Loucy (cell line): ENCODE results near the gene TBR1.

ENCODE experiments used
- H2AFZ ChIP-seq: fragments of 200-600 bp; sonication (generic); 2 replicates; pipeline ENCODE4 v1.6.0; 2016; ENCODE audit warnings: antibody characterized with exemption, mild to moderate bottlenecking, low read length, moderate library complexity
- H3F3A ChIP-seq: fragments of 200-600 bp; 2 replicates; pipeline ENCODE4 v1.6.0; 2016; ENCODE audit warnings: antibody characterized with exemption, low read depth, mild to moderate bottlenecking
- H3K27me3 ChIP-seq: fragments of 200-600 bp; sonication (generic); 2 replicates; pipeline ENCODE4 v1.6.1; 2014; ENCODE audit warnings: low read length, mild to moderate bottlenecking; ENCODE audit not compliant: insufficient read depth, poor library complexity, severe bottlenecking
- H3K36me3 ChIP-seq: fragments of 200-600 bp; sonication (generic); 2 replicates; pipeline ENCODE4 v1.6.1; 2016; ENCODE audit warnings: low read length; ENCODE audit not compliant: insufficient read depth
- H3K4me1 ChIP-seq: fragments of 200-600 bp; sonication (generic); 2 replicates; pipeline ENCODE4 v1.5.1; 2014; ENCODE audit warnings: low read length, mild to moderate bottlenecking; ENCODE audit not compliant: insufficient read depth, poor library complexity, severe bottlenecking
- H3K4me2 ChIP-seq: fragments of 200-600 bp; sonication (generic); 2 replicates; pipeline ENCODE4 v1.6.0; 2014; ENCODE audit warnings: antibody characterized with exemption, low read length, low read depth, mild to moderate bottlenecking; ENCODE audit not compliant: poor library complexity, severe bottlenecking
- H3K4me3 ChIP-seq: fragments of 200-600 bp; sonication (generic); 2 replicates; pipeline ENCODE4 v1.5.1; 2014; ENCODE audit warnings: low read length, mild to moderate bottlenecking, mixed read lengths; ENCODE audit not compliant: poor library complexity, severe bottlenecking
- H3K79me2 ChIP-seq: fragments of 200-600 bp; sonication (generic); 2 replicates; pipeline ENCODE4 v1.6.1; 2014; ENCODE audit warnings: low read length; ENCODE audit not compliant: insufficient read depth
- H3K9ac ChIP-seq: fragments of 200-600 bp; sonication (generic); 2 replicates; pipeline ENCODE4 v1.6.0; 2014; ENCODE audit warnings: mild to moderate bottlenecking, low read depth, low read length, moderate library complexity; ENCODE audit not compliant: poor library complexity, severe bottlenecking
- H3K9me2 ChIP-seq: fragments of 200-600 bp; sonication (generic); replicated peaks from 2 replicates; pipeline ENCODE4 v1.6.1; 2016; ENCODE audit warnings: low read depth, low read length, mixed read lengths
- H3K9me3 ChIP-seq: fragments of 200-600 bp; sonication (generic); 2 replicates; pipeline ENCODE4 v1.6.1; 2014; ENCODE audit warnings: mild to moderate bottlenecking, antibody characterized with exemption, low read length, low read depth; ENCODE audit not compliant: insufficient read depth
- H4K20me1 ChIP-seq: fragments of 200-600 bp; sonication (generic); 2 replicates; pipeline ENCODE4 v1.6.0; 2014; ENCODE audit warnings: antibody characterized with exemption, low read length, mild to moderate bottlenecking; ENCODE audit not compliant: insufficient read depth, poor library complexity, severe bottlenecking
- EZH2phosphoT487 ChIP-seq: fragments of 200-600 bp; IDR thresholded peaks from 2 replicates; pipeline ENCODE4 v1.6.1; 2018; ENCODE audit warnings: antibody characterized with exemption, mild to moderate bottlenecking, moderate library complexity, borderline replicate concordance
- TF ChIP-seq, protein P1 (sequence below): fragments of 200-600 bp; sonication (generic); conservative IDR thresholded peaks from 2 replicates; pipeline ENCODE4 v1.5.1; 2014; ENCODE audit warnings: mild to moderate bottlenecking, antibody characterized with exemption, low read length

TBR1 gene

DNA sequence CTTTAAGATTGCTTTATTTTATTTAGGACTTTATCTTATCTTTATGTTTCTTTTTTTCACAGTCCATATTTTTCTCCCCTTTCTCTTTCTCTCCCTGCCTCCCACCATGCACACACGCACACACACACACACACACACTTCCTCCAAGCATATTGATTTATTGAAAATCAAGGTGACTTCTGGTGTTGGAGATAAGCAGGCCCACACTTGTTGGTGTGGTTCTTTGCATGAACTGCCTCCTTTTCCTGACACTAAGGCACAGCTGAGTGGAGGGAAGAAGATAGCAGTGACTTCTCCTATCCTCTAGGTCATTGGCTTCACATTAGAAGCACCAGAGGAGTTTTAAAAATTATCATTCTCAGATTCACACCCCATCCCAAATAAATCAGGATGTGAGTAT is 18.0 kb downstream of the TBR1 start:
- H3K27me3 ChIP-seq = no peaks in the 10 kb centered on the region
- no peaks in the 10 kb centered on the region for H3K36me3 ChIP-seq
- no peaks in the 10 kb centered on the region for H3K9me2 ChIP-seq
- H3K9ac ChIP-seq = no peak overlapping the region
- H3K79me2 ChIP-seq = no peaks in the 10 kb centered on the region
- no peak for TF ChIP-seq EZH2phosphoT487
- TF ChIP-seq, protein P1, sequence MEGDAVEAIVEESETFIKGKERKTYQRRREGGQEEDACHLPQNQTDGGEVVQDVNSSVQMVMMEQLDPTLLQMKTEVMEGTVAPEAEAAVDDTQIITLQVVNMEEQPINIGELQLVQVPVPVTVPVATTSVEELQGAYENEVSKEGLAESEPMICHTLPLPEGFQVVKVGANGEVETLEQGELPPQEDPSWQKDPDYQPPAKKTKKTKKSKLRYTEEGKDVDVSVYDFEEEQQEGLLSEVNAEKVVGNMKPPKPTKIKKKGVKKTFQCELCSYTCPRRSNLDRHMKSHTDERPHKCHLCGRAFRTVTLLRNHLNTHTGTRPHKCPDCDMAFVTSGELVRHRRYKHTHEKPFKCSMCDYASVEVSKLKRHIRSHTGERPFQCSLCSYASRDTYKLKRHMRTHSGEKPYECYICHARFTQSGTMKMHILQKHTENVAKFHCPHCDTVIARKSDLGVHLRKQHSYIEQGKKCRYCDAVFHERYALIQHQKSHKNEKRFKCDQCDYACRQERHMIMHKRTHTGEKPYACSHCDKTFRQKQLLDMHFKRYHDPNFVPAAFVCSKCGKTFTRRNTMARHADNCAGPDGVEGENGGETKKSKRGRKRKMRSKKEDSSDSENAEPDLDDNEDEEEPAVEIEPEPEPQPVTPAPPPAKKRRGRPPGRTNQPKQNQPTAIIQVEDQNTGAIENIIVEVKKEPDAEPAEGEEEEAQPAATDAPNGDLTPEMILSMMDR = no peak
- no peak overlapping the region for H2AFZ ChIP-seq
- H3F3A ChIP-seq = no peaks in the 10 kb centered on the region
- no peaks in the 10 kb centered on the region for H3K9me3 ChIP-seq
- no peak overlapping the region for H3K4me2 ChIP-seq
- H4K20me1 ChIP-seq = no peaks in the 10 kb centered on the region
- H3K4me3 ChIP-seq = no peak overlapping the region
- peaks cover 5% of the 10 kb centered on the region for H3K4me1 ChIP-seq

DNA sequence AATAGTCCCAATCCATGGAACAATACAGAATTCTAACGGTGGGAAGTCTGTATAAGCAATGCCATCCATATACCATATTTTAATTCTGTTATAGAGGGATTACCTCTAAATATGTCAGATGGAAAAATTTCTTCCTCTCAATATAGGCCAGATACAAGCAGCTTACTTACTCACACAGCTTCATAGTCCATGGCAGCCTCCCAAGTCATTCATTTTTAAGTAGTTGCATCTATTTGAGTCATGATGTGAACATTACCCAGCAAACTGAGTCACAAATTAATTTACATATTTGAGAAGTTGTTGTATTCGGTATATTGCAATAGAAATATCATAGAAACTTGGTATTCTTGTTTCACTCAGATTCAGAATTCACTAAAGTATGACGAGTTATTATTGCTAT is 20.3 kb downstream of the TBR1 start:
- Histone ChIP-seq H3K36me3 (no peaks in the 10 kb centered on the region), H4K20me1 (no peaks in the 10 kb centered on the region), H2AFZ (no peak overlapping the region), H3K4me3 (no peak overlapping the region), H3K4me1 (peaks cover 5% of the 10 kb centered on the region), H3K79me2 (no peaks in the 10 kb centered on the region), H3K9me3 (no peaks in the 10 kb centered on the region), H3F3A (no peaks in the 10 kb centered on the region), H3K9ac (no peak overlapping the region), H3K4me2 (no peak overlapping the region), H3K27me3 (no peaks in the 10 kb centered on the region), H3K9me2 (no peaks in the 10 kb centered on the region)
- TF ChIP-seq, protein P1 = no peak
- no peak for TF ChIP-seq EZH2phosphoT487

DNA sequence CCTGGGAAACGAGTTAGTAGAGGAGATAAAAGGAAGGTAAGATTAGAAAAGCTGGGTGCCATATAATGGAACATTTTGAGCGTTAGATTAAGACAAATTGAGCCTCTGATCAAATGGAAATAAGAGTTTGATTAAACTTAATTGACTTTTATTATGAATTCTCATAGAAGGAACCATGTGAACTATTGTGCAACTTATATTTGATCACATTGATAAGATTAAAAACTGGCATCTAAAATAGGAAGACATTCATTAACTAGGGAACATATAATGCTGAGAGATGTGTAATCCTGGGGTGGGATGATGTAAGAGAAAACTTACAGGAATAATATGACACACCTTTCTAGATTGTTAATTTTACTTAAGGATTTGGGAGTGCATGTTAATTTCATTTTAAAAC is 22.5 kb downstream of the TBR1 start:
- H3K36me3 ChIP-seq = no peaks in the 10 kb centered on the region
- no peaks in the 10 kb centered on the region for H3K9me3 ChIP-seq
- no peaks in the 10 kb centered on the region for H3K27me3 ChIP-seq
- H3K9ac ChIP-seq = no peak overlapping the region
- H3K4me2 ChIP-seq = no peak overlapping the region
- H3K4me3 ChIP-seq = no peak overlapping the region
- TF ChIP-seq EZH2phosphoT487 = no peak
- TF ChIP-seq, protein P1 = no peak
- H2AFZ ChIP-seq = no peak overlapping the region
- H3K9me2 ChIP-seq = no peaks in the 10 kb centered on the region
- H3K79me2 ChIP-seq = no peaks in the 10 kb centered on the region
- H3K4me1 ChIP-seq = no peaks in the 10 kb centered on the region
- no peaks in the 10 kb centered on the region for H3F3A ChIP-seq
- no peaks in the 10 kb centered on the region for H4K20me1 ChIP-seq
